ENCODE results near the gene TANC1. TPM values are rescaled to one million over a fixed set of nuclear protein-coding genes. Genes with fewer than 3 reads are reported as not detected.

TANC1 gene
- total RNA-seq, 1 experiment from 2014 or later = 2.5 TPM

DNA sequence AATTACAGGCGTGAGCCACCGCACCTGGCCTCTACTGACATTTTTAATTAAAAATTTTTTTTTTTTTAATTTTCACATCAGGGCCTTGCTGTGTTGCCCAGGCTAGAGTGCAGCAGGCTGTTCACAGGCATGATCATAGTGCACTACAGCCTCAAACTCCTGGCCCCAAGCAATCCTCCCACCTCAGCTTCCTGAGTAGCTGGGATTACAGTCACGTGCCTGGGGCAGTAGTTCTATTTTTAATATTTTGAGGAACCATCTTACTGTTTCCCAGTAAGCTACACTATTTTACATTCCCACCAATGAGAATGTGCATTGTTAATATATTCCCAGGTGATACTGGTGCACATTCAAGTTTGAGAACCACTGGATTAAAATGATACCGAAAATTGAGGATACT, 225.4 kb downstream of the TANC1 start:
- no peak overlapping the region for H3K4ac ChIP-seq (ENCODE audit: low read depth, low read length)

More for the DNA sequence above, 225.4 kb downstream of the TANC1 start:
- Histone ChIP-seq H2BK5ac (ENCODE audit: insufficient read length, low read length) (no peak overlapping the region), H3K23ac (ENCODE audit: insufficient read length, low read depth, low read length) (no peak overlapping the region), H3K14ac (ENCODE audit: insufficient read depth, low read length) (no peak overlapping the region), H3K9ac (ENCODE audit: extremely low read depth, insufficient read length, low read length) (no peak overlapping the region), H2BK15ac (ENCODE audit: low read depth, low read length) (no peak overlapping the region), H4K91ac (ENCODE audit: insufficient read length, low read depth, low read length) (no peak overlapping the region), H3K79me2 (ENCODE audit: insufficient read depth, low read length) (no peaks in the 10 kb centered on the region), H3K79me1 (ENCODE audit: insufficient read depth, low read depth, low read length, poor library complexity, severe bottlenecking) (no peaks in the 10 kb centered on the region), H3K4me2 (ENCODE audit: insufficient read depth, insufficient read length, low read length) (no peak overlapping the region), H3K4me1 (ENCODE audit: insufficient read depth, low read length) (no peaks in the 10 kb centered on the region), H2BK120ac (ENCODE audit: low read depth, low read length, poor library complexity, severe bottlenecking) (no peak overlapping the region), H3K56ac (ENCODE audit: insufficient read length, low read depth, low read length) (no peak overlapping the region), H3K27ac (ENCODE audit: insufficient read length, low read depth, low read length) (no peak overlapping the region), H4K20me1 (ENCODE audit: control insufficient read depth, insufficient read depth, insufficient read length) (no peaks in the 10 kb centered on the region), H4K5ac (ENCODE audit: insufficient read length, low read depth, low read length) (no peak overlapping the region), H3K23me2 (ENCODE audit: insufficient read length, low read depth, low read length, poor library complexity, severe bottlenecking) (no peaks in the 10 kb centered on the region), H3K18ac (ENCODE audit: insufficient read length, low read depth, low read length) (no peak overlapping the region), H2BK20ac (ENCODE audit: low read depth, low read length, poor library complexity, severe bottlenecking) (no peak overlapping the region), H4K8ac (replicated peaks; ENCODE audit: insufficient read length, low read depth, low read length) (no peak overlapping the region), H3T11ph (ENCODE audit: low read length) (no peak overlapping the region), H3K27me3 (ENCODE audit: insufficient read depth, low read length) (no peaks in the 10 kb centered on the region), H2AK5ac (ENCODE audit: insufficient read length, low read length) (no peak overlapping the region), H2AFZ (ENCODE audit: low read length) (no peak overlapping the region), H3K9me3 (ENCODE audit: control insufficient read depth, low read depth, low read length) (no peaks in the 10 kb centered on the region), H2BK12ac (ENCODE audit: insufficient read length, low read depth, low read length) (no peak overlapping the region)
- Mint-ChIP-seq H3K36me3 (ENCODE audit: insufficient read depth in 1 of 3, low read depth in 3 of 3) (0 out of 7 replicates have a peak, but pooled peaks cover 0 to 2% (median 0%) of the 10 kb centered on the region in 3 experiments), H3K4me1 (no peaks in the 10 kb centered on the region), H3K27me3 (ENCODE audit: low read depth) (no peaks in the 10 kb centered on the region), H3K27ac (no peak overlapping the region), H3K9me3 (no peaks in the 10 kb centered on the region), H3K4me3 (no peak overlapping the region)
- DNase-seq = no peak
- WGBS (ENCODE audit: extremely low coverage, insufficient read length, low lambda C conversion rate) = no CpG with 5 or more reads among the region's 4 CpGs
- TF ChIP-seq, protein P1, sequence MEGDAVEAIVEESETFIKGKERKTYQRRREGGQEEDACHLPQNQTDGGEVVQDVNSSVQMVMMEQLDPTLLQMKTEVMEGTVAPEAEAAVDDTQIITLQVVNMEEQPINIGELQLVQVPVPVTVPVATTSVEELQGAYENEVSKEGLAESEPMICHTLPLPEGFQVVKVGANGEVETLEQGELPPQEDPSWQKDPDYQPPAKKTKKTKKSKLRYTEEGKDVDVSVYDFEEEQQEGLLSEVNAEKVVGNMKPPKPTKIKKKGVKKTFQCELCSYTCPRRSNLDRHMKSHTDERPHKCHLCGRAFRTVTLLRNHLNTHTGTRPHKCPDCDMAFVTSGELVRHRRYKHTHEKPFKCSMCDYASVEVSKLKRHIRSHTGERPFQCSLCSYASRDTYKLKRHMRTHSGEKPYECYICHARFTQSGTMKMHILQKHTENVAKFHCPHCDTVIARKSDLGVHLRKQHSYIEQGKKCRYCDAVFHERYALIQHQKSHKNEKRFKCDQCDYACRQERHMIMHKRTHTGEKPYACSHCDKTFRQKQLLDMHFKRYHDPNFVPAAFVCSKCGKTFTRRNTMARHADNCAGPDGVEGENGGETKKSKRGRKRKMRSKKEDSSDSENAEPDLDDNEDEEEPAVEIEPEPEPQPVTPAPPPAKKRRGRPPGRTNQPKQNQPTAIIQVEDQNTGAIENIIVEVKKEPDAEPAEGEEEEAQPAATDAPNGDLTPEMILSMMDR (conservative IDR thresholded peaks at IDR 0.05) = no peak
